GM12878 (cell line): ENCODE data around the gene ZNF407. TPM values are rescaled to one million over a fixed set of nuclear protein-coding genes. Genes with fewer than 3 reads are reported as not detected.

ENCODE experiments used
- ATAC-seq: fragments of 200-7000 bp; cut with Tn5 transposase; 3 replicates; pipeline ENCODE4 v1.9.1; 2020; ENCODE audit warnings: mild to moderate bottlenecking, moderate library complexity
- BruUV-seq: library from RNA; stranded (reverse); fragments of 400-500 nt; replicated peaks from 2 replicates; lab custom pipeline; 2021; lab: Mats Ljungman, UMichigan
- CTCF ChIA-PET: fragments of 300-600 bp; sonication (Branson Sonifier 250); formaldehyde crosslinking; extraction: SDS; loops from one replicate; lab custom pipeline; 2021; ENCODE audit warnings: inconsistent platforms; lab: Yijun Ruan, JAX
- POLR2A ChIA-PET: fragments of 350-600 bp; formaldehyde crosslinking; extraction: SDS; loops from one replicate; lab custom pipeline; 2021; ENCODE audit warnings: inconsistent platforms; lab: Charles Lee
- RAD21 ChIA-PET: fragments of 300-600 bp; sonication (Branson Sonifier 250); formaldehyde crosslinking; loops from one replicate; lab custom pipeline; 2023; ENCODE audit warnings: antibody characterized with exemption; ENCODE audit not compliant: unreplicated experiment; lab: Charles Lee
- SMC1A ChIA-PET: fragments of 300-600 bp; sonication (Branson Sonifier 250); formaldehyde crosslinking; loops from one replicate; lab custom pipeline; 2023; ENCODE audit not compliant: unreplicated experiment, uncharacterized antibody; lab: Charles Lee
- DNase-seq: peaks from one replicate; pipeline ENCODE4 v3.0.0-alpha.2; 2011; ENCODE audit warnings: low read depth, low spot score
- FAIRE-seq: peaks from 3 replicates; lab custom pipeline; 2011; peaks lifted over from hg19 to GRCh38; lab: Jason Lieb, UNC
- H2AFZ ChIP-seq: 2 replicates; pipeline ENCODE4 v1.6.0; 2011; ENCODE audit warnings: low read depth, low read length, control low read depth; ENCODE audit not compliant: control insufficient read depth
- H3K27ac ChIP-seq: 2 replicates; pipeline ENCODE4 v1.5.1; 2011; ENCODE audit warnings: control low read depth; ENCODE audit not compliant: control insufficient read depth, insufficient read depth
- H3K27me3 ChIP-seq, 2 experiments: replicated peaks in 1 of 2; 2 replicates each; pipeline versions ENCODE4 v1.6.0 to v1.6.1; 2011; ENCODE audit warnings: low read length in 1 of 2; ENCODE audit not compliant: control insufficient read depth in 2 of 2, insufficient read depth in 2 of 2
- H3K36me3 ChIP-seq, 2 experiments: 2 replicates each; pipeline ENCODE4 v1.5.1; 2011; ENCODE audit warnings: low read length in 1 of 2; ENCODE audit not compliant: control insufficient read depth in 2 of 2, insufficient read depth in 2 of 2
- H3K4me1 ChIP-seq: 2 replicates; pipeline ENCODE4 v1.6.1; 2011; ENCODE audit warnings: mild to moderate bottlenecking, low read length, moderate library complexity, mixed read lengths; ENCODE audit not compliant: control insufficient read depth, insufficient read depth
- H3K4me2 ChIP-seq: 2 replicates; pipeline ENCODE4 v1.6.0; 2011; ENCODE audit warnings: control low read depth; ENCODE audit not compliant: control insufficient read depth, insufficient read depth
- H3K4me3 ChIP-seq: fragments of 200-600 bp; sonication (generic); 2 replicates; pipeline ENCODE4 v1.5.1; 2016
- H3K79me2 ChIP-seq: 2 replicates; pipeline ENCODE4 v1.6.0; 2011; ENCODE audit warnings: low read length; ENCODE audit not compliant: control insufficient read depth, insufficient read depth
- H3K9ac ChIP-seq: 2 replicates; pipeline ENCODE4 v1.8.0; 2011; ENCODE audit warnings: low read length, control low read depth, mixed read lengths; ENCODE audit not compliant: control insufficient read depth, insufficient read depth
- H3K9me3 ChIP-seq: replicated peaks from 3 replicates; pipeline ENCODE4 v1.5.1; 2011; ENCODE audit warnings: mild to moderate bottlenecking, low read length; ENCODE audit not compliant: control insufficient read depth, insufficient read depth
- H4K20me1 ChIP-seq: 2 replicates; pipeline ENCODE4 v1.6.0; 2011; ENCODE audit not compliant: control insufficient read depth, insufficient read depth
- BCL11A ChIP-seq: IDR thresholded peaks from 2 replicates; pipeline ENCODE4 v1.6.1; 2011; ENCODE audit warnings: low read depth, low read length
- CBX5 ChIP-seq: sonication (generic); IDR thresholded peaks from 2 replicates; pipeline ENCODE4 v1.6.1; 2016; ENCODE audit warnings: low read depth, moderate library complexity, mild to moderate bottlenecking, inconsistent platforms
- FOS ChIP-seq: IDR thresholded peaks from 3 replicates; pipeline ENCODE4 v1.6.1; 2011; ENCODE audit warnings: borderline replicate concordance; ENCODE audit not compliant: insufficient read length; ENCODE audit errors: extremely low read depth
- GATAD2B ChIP-seq: fragments of 450-650 bp; conservative IDR thresholded peaks from 2 replicates; pipeline ENCODE4 v1.6.1; 2017; ENCODE audit warnings: low read depth, mild to moderate bottlenecking, moderate library complexity
- HCFC1 ChIP-seq: fragments of 150-350 bp; IDR thresholded peaks from 2 replicates; pipeline ENCODE4 v1.6.1; 2014; ENCODE audit warnings: low read length
- KAT2A ChIP-seq: conservative IDR thresholded peaks from 2 replicates; pipeline ENCODE4 v1.6.1; 2011; ENCODE audit warnings: low read depth, low read length; ENCODE audit not compliant: control insufficient read depth
- MTA3 ChIP-seq: IDR thresholded peaks from 2 replicates; pipeline ENCODE4 v1.6.1; 2012; ENCODE audit warnings: low read length, inconsistent platforms, borderline replicate concordance
- PAX8 ChIP-seq: fragments of 450-650 bp; IDR thresholded peaks from 2 replicates; pipeline ENCODE4 v1.6.1; 2017; ENCODE audit warnings: mild to moderate bottlenecking, moderate library complexity
- RB1 ChIP-seq: fragments of 450-650 bp; formaldehyde crosslinking; IDR thresholded peaks from 2 replicates; pipeline ENCODE4 v1.6.1; 2017; ENCODE audit warnings: mild to moderate bottlenecking, borderline replicate concordance
- RCOR1 ChIP-seq: conservative IDR thresholded peaks from 2 replicates; pipeline ENCODE4 v1.6.1; 2012; ENCODE audit warnings: low read depth, low read length, improper control_type of control experiment
- RUNX3 ChIP-seq: IDR thresholded peaks from 2 replicates; pipeline ENCODE4 v1.6.1; 2012; ENCODE audit warnings: low read length, inconsistent platforms
- SIX5 ChIP-seq: IDR thresholded peaks from 2 replicates; pipeline ENCODE4 v1.6.1; 2011; ENCODE audit warnings: mild to moderate bottlenecking, low read depth, low read length, moderate library complexity; ENCODE audit not compliant: severe bottlenecking
- SMARCA5 ChIP-seq: fragments of 450-650 bp; IDR thresholded peaks from 2 replicates; pipeline ENCODE4 v1.6.1; 2017; ENCODE audit warnings: mild to moderate bottlenecking
- SUZ12 ChIP-seq: fragments of 200-600 bp; sonication (generic); IDR thresholded peaks from one replicate; pipeline ENCODE4 v1.6.1; 2018; ENCODE audit warnings: antibody characterized with exemption, mild to moderate bottlenecking; ENCODE audit not compliant: unreplicated experiment
- YY1 ChIP-seq: IDR thresholded peaks from 2 replicates; pipeline ENCODE4 v1.6.1; 2011; ENCODE audit warnings: low read depth, mild to moderate bottlenecking, low read length
- ZBED1 ChIP-seq: IDR thresholded peaks from 2 replicates; pipeline ENCODE4 v1.6.1; 2016; ENCODE audit warnings: borderline replicate concordance
- ZZZ3 ChIP-seq: IDR thresholded peaks from 2 replicates; pipeline ENCODE4 v1.6.1; 2011; ENCODE audit warnings: low read depth; ENCODE audit not compliant: control insufficient read depth, insufficient read length
- WGBS: methylation state at CpG from one replicate; pipeline ENCODE4 v1.1.6; 2016; ENCODE audit warnings: low lambda C conversion rate; ENCODE audit not compliant: insufficient replicate concordance, insufficient coverage; ENCODE audit errors: missing lambda C conversion rate; 5-methylcytosine and 5-hydroxymethylcytosine counted together
- in situ Hi-C: fragments of 300-500 bp; cut with MboI; formaldehyde crosslinking; loops from 9 replicates; pipeline ENCODE4 v1.14.3; 2018; ENCODE audit warnings: mixed read lengths
- intact Hi-C: fragments of 100-400 bp; cut with micrococcal nuclease; formaldehyde crosslinking; loops from one replicate; pipeline ENCODE4 v1.14.2; 2022; ENCODE audit not compliant: unreplicated experiment
- polyA plus RNA-seq, 11 experiments: library from polyadenylated mRNA; depleted of rRNA in 4 of 11; unstranded in 6 of 11; stranded (reverse) in 5 of 11; fragments of >200 nt; fragmentation: Nextera tagmentation in 4 of 11; fragmentation: Illumina TruSeq in 1 of 11; extraction: Ambion mirVana in 4 of 11; extraction: Trizol in 1 of 11; gene quantifications; 1 replicate in 1 of 11; 2 replicates in 10 of 11; pipeline versions ENCODE4 v1.2.1 to v1.2.3, GENCODE V29; 2011 to 2016; ENCODE audit warnings: inconsistent platforms in 2 of 11, missing spikeins in 2 of 11, low read depth in 1 of 11
- total RNA-seq, 4 experiments: library from RNA; depleted of rRNA in 3 of 4; stranded (reverse); fragments of >200 nt in 3 of 4; fragmentation: Illumina TruSeq in 1 of 4; extraction: Trizol in 1 of 4; gene quantifications; 2 replicates each; pipeline versions ENCODE4 v1.2.1 to v1.2.3, GENCODE V29; 2013 to 2021
- TF ChIP-seq, protein P1 (sequence below): IDR thresholded peaks from 2 replicates; pipeline ENCODE4 v1.6.1; 2011; ENCODE audit warnings: low read depth, low read length, improper control_type of control experiment, borderline replicate concordance
- TF ChIP-seq, protein P2 (sequence below): fragments of 450-650 bp; IDR thresholded peaks from 2 replicates; pipeline ENCODE4 v1.6.1; 2014; ENCODE audit warnings: mild to moderate bottlenecking
- TF ChIP-seq, protein P3 (sequence below): fragments of 450-650 bp; IDR thresholded peaks from 2 replicates; pipeline ENCODE4 v1.6.1; 2017; ENCODE audit warnings: mild to moderate bottlenecking

Gene ZNF407
- total and polyA plus RNA-seq, 10 of the 15 experiments (the other 5 are each of a cell fraction or from before 2014, with no cell fraction given) = 0.69 to 11.6 (median 5.3) TPM

DNA sequence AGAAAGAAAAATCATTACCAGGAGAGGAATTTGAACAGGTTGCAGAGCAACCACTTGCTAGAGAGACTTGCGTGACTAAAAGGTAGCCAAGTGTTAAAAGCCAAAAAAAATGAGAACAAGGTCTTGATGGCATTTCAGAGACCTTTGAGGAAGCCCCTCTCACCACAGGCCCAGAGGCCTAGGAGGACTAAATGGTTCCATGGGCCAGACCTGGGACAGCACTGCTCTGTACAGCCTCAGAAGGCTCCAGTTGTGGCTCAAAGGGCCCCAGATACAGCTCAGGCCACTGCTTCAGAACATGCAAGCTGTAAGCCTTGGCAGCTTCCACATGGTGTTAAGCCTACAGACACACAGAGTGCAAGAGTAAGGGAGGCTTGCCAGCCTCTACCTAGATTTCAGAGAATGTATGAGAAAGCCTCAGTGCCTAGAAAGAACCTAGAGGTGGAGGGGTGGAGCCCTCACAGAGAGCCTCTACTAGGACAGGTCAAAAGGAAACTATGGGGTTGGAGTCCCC, 48.0 kb upstream of the ZNF407 start (continued):
- TF ChIP-seq CBX5 = peak; percentile 61; the same call in 1 of the 2 replicates
- TF ChIP-seq ZBED1 = no peak
- no peak for TF ChIP-seq FOS
- TF ChIP-seq ZZZ3 = no peak
- TF ChIP-seq, all 136 proteins: peak for 2

DNA sequence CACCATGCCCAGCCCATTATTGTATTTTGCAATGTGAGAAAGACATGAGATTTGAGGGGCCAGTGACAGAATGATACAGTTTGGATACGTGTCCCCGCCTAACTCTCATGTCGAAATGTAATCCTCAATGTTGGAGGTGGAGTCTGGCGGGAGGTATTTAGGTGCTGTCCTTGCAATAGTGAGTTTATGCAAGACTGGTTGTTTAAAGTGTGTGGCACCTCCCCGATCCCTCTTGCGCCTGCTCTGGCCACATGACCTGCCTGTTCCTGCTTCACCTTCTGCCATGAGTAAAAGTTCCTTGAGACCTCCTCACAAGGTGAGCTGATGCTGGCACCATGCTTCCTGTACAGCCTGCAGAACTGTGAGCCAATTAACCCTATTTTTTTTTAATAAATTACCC, 46.8 kb upstream of the ZNF407 start:
- ChIA-PET POLR2A (interaction anchor here (0.6 kb wide), 1 partner anchor 161 kb away, joined by 3 read pairs; no protein-coding TSS in a partner anchor), RAD21 (interaction anchor here (0.7 to 1.9 kb wide), 8 partner anchors 50 to 354 kb away, joined by 3 to 12 read pairs (median 6); no protein-coding TSS in a partner anchor), SMC1A (interaction anchor here (0.7 to 1.9 kb wide), 6 partner anchors 11 to 353 kb away, joined by 3 to 9 read pairs (median 5); no protein-coding TSS in a partner anchor), CTCF (interaction anchor here (0.6 to 1.9 kb wide), 18 partner anchors 28 to 468 kb away, joined by 3 to 22 read pairs (median 5); partner anchors contain the start of gene CNDP2)
- Histone ChIP-seq H3K27me3 (no peaks in the 10 kb centered on the region; a peak in 1 of 4 replicates), H3K9ac (no peak overlapping the region), H3K4me3 (no peak overlapping the region), H3K79me2 (no peaks in the 10 kb centered on the region), H4K20me1 (no peaks in the 10 kb centered on the region), H3K9me3 (peaks cover 5% of the 10 kb centered on the region; the same call in 1 of the 3 replicates), H3K36me3 (no peaks in the 10 kb centered on the region), H3K4me2 (no peak overlapping the region), H3K27ac (no peak overlapping the region), H3K4me1 (0 out of 2 replicates have a peak, but pooled peaks cover 5% of the 10 kb centered on the region), H2AFZ (no peak overlapping the region)
- DNase-seq (no peak), FAIRE-seq (no peak), ATAC-seq (no peak)
- 77% methylated on average over 6 of the region's 6 CpGs for WGBS
- no TSS peak for BruUV-seq
- in situ Hi-C loops = loop anchor here (5.0 kb wide), 2 partner anchors 199 to 354 kb away; no protein-coding TSS in a partner anchor
- intact Hi-C loops = loop anchor here (5.0 kb wide), 1 partner anchor 509 kb away; no protein-coding TSS in a partner anchor
- no peak for TF ChIP-seq RUNX3
- TF ChIP-seq SUZ12 = no peak
- TF ChIP-seq, protein P1, sequence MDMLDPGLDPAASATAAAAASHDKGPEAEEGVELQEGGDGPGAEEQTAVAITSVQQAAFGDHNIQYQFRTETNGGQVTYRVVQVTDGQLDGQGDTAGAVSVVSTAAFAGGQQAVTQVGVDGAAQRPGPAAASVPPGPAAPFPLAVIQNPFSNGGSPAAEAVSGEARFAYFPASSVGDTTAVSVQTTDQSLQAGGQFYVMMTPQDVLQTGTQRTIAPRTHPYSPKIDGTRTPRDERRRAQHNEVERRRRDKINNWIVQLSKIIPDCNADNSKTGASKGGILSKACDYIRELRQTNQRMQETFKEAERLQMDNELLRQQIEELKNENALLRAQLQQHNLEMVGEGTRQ = no peak
- TF ChIP-seq PAX8 = no peak
- TF ChIP-seq BCL11A = no peak
- TF ChIP-seq RCOR1 = no peak
- no peak for TF ChIP-seq KAT2A
- TF ChIP-seq HCFC1 = no peak
- no peak for TF ChIP-seq YY1
- TF ChIP-seq, protein P2, sequence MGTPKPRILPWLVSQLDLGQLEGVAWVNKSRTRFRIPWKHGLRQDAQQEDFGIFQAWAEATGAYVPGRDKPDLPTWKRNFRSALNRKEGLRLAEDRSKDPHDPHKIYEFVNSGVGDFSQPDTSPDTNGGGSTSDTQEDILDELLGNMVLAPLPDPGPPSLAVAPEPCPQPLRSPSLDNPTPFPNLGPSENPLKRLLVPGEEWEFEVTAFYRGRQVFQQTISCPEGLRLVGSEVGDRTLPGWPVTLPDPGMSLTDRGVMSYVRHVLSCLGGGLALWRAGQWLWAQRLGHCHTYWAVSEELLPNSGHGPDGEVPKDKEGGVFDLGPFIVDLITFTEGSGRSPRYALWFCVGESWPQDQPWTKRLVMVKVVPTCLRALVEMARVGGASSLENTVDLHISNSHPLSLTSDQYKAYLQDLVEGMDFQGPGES = no peak
- no peak for TF ChIP-seq MTA3
- no peak for TF ChIP-seq SIX5
- no peak for TF ChIP-seq SMARCA5
- TF ChIP-seq, protein P3, sequence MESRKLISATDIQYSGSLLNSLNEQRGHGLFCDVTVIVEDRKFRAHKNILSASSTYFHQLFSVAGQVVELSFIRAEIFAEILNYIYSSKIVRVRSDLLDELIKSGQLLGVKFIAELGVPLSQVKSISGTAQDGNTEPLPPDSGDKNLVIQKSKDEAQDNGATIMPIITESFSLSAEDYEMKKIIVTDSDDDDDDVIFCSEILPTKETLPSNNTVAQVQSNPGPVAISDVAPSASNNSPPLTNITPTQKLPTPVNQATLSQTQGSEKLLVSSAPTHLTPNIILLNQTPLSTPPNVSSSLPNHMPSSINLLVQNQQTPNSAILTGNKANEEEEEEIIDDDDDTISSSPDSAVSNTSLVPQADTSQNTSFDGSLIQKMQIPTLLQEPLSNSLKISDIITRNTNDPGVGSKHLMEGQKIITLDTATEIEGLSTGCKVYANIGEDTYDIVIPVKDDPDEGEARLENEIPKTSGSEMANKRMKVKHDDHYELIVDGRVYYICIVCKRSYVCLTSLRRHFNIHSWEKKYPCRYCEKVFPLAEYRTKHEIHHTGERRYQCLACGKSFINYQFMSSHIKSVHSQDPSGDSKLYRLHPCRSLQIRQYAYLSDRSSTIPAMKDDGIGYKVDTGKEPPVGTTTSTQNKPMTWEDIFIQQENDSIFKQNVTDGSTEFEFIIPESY = no peak
- TF ChIP-seq RB1 = no peak
- no peak for TF ChIP-seq GATAD2B
- TF ChIP-seq ZZZ3 = no peak
